PC-3 (cell line): ENCODE measurements around the gene PEX5L.

Source experiments
- CTCF ChIP-seq: fragments of 300-600 bp; sonication (generic); conservative IDR thresholded peaks from 2 replicates; pipeline ENCODE4 v1.5.1; 2017; ENCODE audit warnings: antibody characterized with exemption, low read depth, mild to moderate bottlenecking, low read length
- EZH2 ChIP-seq: fragments of 300-600 bp; sonication (generic); IDR thresholded peaks from one replicate; pipeline ENCODE4 v1.6.1; 2017; ENCODE audit warnings: antibody characterized with exemption, mild to moderate bottlenecking, low read length; ENCODE audit not compliant: unreplicated experiment
- EZH2phosphoT487 ChIP-seq: fragments of 300-600 bp; sonication (generic); IDR thresholded peaks from 2 replicates; pipeline ENCODE4 v1.6.1; 2018; ENCODE audit warnings: mild to moderate bottlenecking, antibody characterized with exemption, low read length, borderline replicate concordance

- TF ChIP-seq CTCF (no peak), EZH2 (no peak), EZH2phosphoT487 (no peak)
Observed at GRCh38 chr3:179961703-179962078, 75.0 kb downstream of the PEX5L start.
